Measurements from ENCODE around the gene BRD4. TPM values are rescaled to one million over a fixed set of nuclear protein-coding genes. Genes with fewer than 3 reads are reported as not detected.

BRD4 gene
- total RNA-seq, 1 donor, result 25.7 TPM

DNA sequence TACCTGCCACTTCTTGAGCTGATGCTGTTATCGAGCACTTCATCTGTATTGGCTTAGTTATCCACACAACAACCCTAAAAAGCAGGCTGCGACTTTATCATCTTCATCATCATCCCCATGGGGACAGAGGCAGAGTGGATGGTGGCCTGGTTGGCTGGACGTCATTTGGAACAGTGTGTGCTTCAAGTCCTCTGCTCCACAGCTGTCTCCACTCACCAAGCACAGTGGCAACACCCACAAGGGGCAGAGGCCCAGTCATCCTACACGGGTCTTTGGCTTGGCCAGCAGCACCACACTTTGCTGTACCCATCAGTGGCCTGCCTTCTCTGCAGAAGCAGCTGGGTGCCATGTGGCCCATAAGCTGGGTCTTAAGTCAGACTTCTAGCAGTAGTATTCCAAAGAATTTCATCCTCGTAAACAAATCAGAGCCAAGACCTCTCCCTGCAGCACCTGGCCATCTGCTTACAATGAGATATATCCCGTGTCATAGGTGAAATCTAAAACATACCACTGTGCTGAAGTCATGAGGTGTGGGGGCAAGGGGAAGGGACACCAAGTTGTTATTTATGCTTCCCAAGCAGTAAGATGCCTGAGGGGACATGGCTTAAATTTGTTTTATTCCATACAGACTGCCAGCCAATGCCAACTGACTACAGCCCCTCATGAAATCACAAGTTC is 52.2 kb downstream of the BRD4 start:
- H3K27ac ChIP-seq (ENCODE audit: low read depth, low read length), result peak overlapping the region; percentile 38
- H2AFZ ChIP-seq (ENCODE audit: low read length), result no peak overlapping the region
- peaks cover 100% of the 10 kb centered on the region for H3K79me2 ChIP-seq (ENCODE audit: insufficient read depth, low read length)
- H3K27me3 ChIP-seq (ENCODE audit: insufficient read depth, low read length), result no peaks in the 10 kb centered on the region
- no peaks in the 10 kb centered on the region for H3K36me3 ChIP-seq (ENCODE audit: insufficient read depth, low read length)
- peak overlapping the region; percentile 50 for H3K4me2 ChIP-seq (ENCODE audit: insufficient read depth, low read length)
- no peaks in the 10 kb centered on the region for H3K9me3 ChIP-seq (ENCODE audit: low read depth, low read length)
- no peak overlapping the region for H3K4me3 ChIP-seq (ENCODE audit: insufficient read depth, low read length)
- TF ChIP-seq CTCF (IDR thresholded peaks at IDR 0.05; ENCODE audit: extremely low read depth, low read depth, low read length), result no peak
- H3K4me1 ChIP-seq (ENCODE audit: insufficient read depth, low read length), result peaks cover 58% of the 10 kb centered on the region
- no peak for DNase-seq (ENCODE audit: insufficient read length, low spot score, missing footprints)
- peaks cover 93% of the 10 kb centered on the region for H4K20me1 ChIP-seq (ENCODE audit: insufficient read depth, low read length)

DNA sequence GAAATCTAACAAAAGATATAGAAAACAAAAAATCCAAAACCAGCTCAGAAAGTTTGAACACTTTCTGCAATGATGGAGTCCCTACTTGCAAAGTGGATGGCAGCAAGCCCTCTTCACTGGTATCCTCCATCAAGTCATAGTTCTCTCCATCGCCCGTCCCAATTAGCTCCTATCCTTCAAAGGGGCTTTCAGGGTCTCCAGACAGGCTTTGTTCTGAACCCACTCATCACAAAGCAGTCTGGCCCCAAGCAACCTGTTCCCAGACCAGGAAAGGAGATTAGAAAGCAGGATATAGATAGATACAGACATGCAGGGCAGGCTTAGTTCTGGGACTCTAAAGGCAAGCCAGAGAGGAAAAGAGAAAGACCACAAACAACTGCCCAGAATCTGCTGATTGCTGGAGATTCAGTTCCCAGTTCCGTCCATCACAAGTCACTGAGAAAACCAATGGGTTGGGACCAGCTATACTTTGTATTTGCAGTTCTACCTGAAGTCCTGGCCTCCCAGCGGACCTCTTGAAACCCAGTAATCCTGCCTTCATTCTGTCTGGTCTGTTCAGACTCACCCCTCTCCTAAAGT is 52.9 kb downstream of the BRD4 start:
- H4K20me1 ChIP-seq (ENCODE audit: insufficient read depth, low read length), result peaks cover 93% of the 10 kb centered on the region
- no peaks in the 10 kb centered on the region for H3K36me3 ChIP-seq (ENCODE audit: insufficient read depth, low read length)
- H3K27me3 ChIP-seq (ENCODE audit: insufficient read depth, low read length), result no peaks in the 10 kb centered on the region
- H2AFZ ChIP-seq (ENCODE audit: low read length), result no peak overlapping the region
- DNase-seq (ENCODE audit: insufficient read length, low spot score, missing footprints), result no peak
- H3K4me2 ChIP-seq (ENCODE audit: insufficient read depth, low read length), result no peak overlapping the region
- H3K9me3 ChIP-seq (ENCODE audit: low read depth, low read length), result no peaks in the 10 kb centered on the region
- no peak for TF ChIP-seq CTCF (IDR thresholded peaks at IDR 0.05; ENCODE audit: extremely low read depth, low read depth, low read length)
- no peak overlapping the region for H3K4me3 ChIP-seq (ENCODE audit: insufficient read depth, low read length)
- peaks cover 51% of the 10 kb centered on the region for H3K4me1 ChIP-seq (ENCODE audit: insufficient read depth, low read length)
- peaks cover 100% of the 10 kb centered on the region for H3K79me2 ChIP-seq (ENCODE audit: insufficient read depth, low read length)
- H3K27ac ChIP-seq (ENCODE audit: low read depth, low read length), result peak overlapping the region; percentile 38

DNA sequence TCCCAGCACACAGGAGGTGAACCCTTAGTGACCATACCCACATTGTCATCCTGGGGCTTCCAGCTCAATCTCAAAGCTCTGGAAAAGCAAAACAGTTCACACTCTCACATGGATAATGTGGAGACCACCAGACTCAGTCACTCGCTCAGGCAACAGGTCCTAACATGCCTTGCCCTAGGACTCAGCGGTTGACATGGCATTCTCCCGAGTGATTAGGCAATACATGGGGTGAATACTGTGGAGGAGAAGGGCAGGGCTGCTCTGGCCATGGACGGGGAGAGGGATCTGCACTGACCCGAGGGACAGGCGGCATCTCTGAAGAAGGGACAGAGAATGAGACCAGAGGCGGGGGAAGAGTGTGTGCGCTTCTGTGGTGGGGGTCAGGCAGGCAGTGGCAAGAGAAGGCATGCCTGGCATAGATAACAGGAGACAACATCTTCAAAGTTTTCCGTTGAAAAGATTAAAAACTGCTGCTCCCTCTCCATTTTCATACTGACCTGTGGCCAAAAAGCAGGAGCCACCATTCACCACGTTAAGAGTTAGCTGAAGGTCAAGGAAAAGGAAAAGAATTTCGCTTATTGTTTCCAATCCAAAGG is 55.6 kb downstream of the BRD4 start:
- peak; percentile 32 for DNase-seq (ENCODE audit: insufficient read length, low spot score, missing footprints)
- peaks cover 12% of the 10 kb centered on the region for H3K36me3 ChIP-seq (ENCODE audit: insufficient read depth, low read length)
- H3K79me2 ChIP-seq (ENCODE audit: insufficient read depth, low read length), result peaks cover 100% of the 10 kb centered on the region
- H2AFZ ChIP-seq (ENCODE audit: low read length), result no peak overlapping the region
- no peaks in the 10 kb centered on the region for H3K9me3 ChIP-seq (ENCODE audit: low read depth, low read length)
- H3K4me1 ChIP-seq (ENCODE audit: insufficient read depth, low read length), result peaks cover 25% of the 10 kb centered on the region
- H4K20me1 ChIP-seq (ENCODE audit: insufficient read depth, low read length), result peaks cover 92% of the 10 kb centered on the region
- no peak overlapping the region for H3K4me2 ChIP-seq (ENCODE audit: insufficient read depth, low read length)
- no peak for TF ChIP-seq CTCF (IDR thresholded peaks at IDR 0.05; ENCODE audit: extremely low read depth, low read depth, low read length)
- H3K27me3 ChIP-seq (ENCODE audit: insufficient read depth, low read length), result no peaks in the 10 kb centered on the region
- H3K27ac ChIP-seq (ENCODE audit: low read depth, low read length), result peak overlapping the region; percentile 22
- no peak overlapping the region for H3K4me3 ChIP-seq (ENCODE audit: insufficient read depth, low read length)

- Histone ChIP-seq H3K36me3 (ENCODE audit: insufficient read depth, low read length) (peaks cover 32% of the 10 kb centered on the region), H3K4me3 (ENCODE audit: insufficient read depth, low read length) (no peak overlapping the region), H3K27ac (ENCODE audit: low read depth, low read length) (no peak overlapping the region), H3K79me2 (ENCODE audit: insufficient read depth, low read length) (peaks cover 100% of the 10 kb centered on the region), H3K4me1 (ENCODE audit: insufficient read depth, low read length) (peaks cover 7% of the 10 kb centered on the region), H3K4me2 (ENCODE audit: insufficient read depth, low read length) (no peak overlapping the region), H4K20me1 (ENCODE audit: insufficient read depth, low read length) (peaks cover 92% of the 10 kb centered on the region), H3K27me3 (ENCODE audit: insufficient read depth, low read length) (no peaks in the 10 kb centered on the region), H2AFZ (ENCODE audit: low read length) (no peak overlapping the region), H3K9me3 (ENCODE audit: low read depth, low read length) (no peaks in the 10 kb centered on the region)
- no peak for DNase-seq (ENCODE audit: insufficient read length, low spot score, missing footprints)
- TF ChIP-seq CTCF (IDR thresholded peaks at IDR 0.05; ENCODE audit: extremely low read depth, low read depth, low read length), result no peak
Measured at GRCh38 chr19:15274477-15274876, 57.9 kb downstream of the BRD4 start.

Measured in osteoblast (primary cell).